Ishikawa (cell line): Measurements from ENCODE around the gene KLHL35.
A peak's percentile ranks its signal among the peaks of the same experiment; 100 is the strongest.

ENCODE experiments used
- EGR1 ChIP-seq: IDR thresholded peaks from 2 replicates; pipeline ENCODE4 v1.6.1; 2012
- NFIC ChIP-seq: IDR thresholded peaks from 2 replicates; pipeline ENCODE4 v1.6.1; 2012
- YY1 ChIP-seq: IDR thresholded peaks from 2 replicates; pipeline ENCODE4 v1.6.1; 2012; ENCODE audit warnings: low read depth

DNA sequence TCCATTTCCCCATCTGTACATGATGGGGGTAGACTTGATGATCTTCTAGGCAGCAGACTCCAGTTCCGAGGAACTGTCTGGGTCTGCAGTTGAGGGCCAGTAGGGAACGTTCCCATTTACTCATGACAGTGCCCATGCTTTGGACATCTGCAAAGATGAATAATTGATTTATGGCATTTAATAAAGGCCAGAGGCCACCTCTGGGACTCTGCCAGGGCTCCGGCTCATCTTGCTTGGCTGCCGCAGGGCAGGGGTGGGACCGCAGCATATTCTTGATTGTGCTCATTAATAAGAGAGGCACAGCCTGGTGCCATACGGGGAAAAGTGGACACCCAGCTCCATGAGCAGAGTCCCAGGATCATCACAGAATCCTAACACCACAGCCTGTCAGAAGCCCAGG lies 28.1 kb upstream of the KLHL35 start:
- TF ChIP-seq YY1 (no peak), NFIC (peak; percentile 47; the same call in 1 of the 2 replicates), EGR1 (no peak)
